A549 treated with AZD2906 at 1 μM for 4 hours (cell line): Measurements from ENCODE around the gene CARD6. TPM values are rescaled to one million over a fixed set of nuclear protein-coding genes. Genes with fewer than 3 reads are reported as not detected.

Experiments used
- total RNA-seq: library from RNA; stranded (reverse); fragments of 200-300 nt; extraction: Qiagen RNA extraction; gene quantifications from 5 replicates; pipeline ENCODE4 v1.2.3, GENCODE V29; 2022

CARD6 gene
- total RNA-seq: 2.2 to 3.0 TPM (median 2.4 TPM) in 5 replicates

GRCh38 chr5:40841068-40841805 lies at the start of gene CARD6:
Gene CARD6, plus strand, starts transcription at chr5:40841367. Its CDS starts 16 bp downstream, at chr5:40841383.

GRCh38 chr5:40798012-40798800 lies 43.0 kb upstream of the CARD6 start, which contains the start of gene PRKAA1:
Gene PRKAA1, minus strand, starts transcription at chr5:40798374. Its CDS starts 185 bp downstream, at chr5:40798189.

GRCh38 chr5:40834849-40835787 lies 6.0 kb upstream of the CARD6 start, which contains the start of gene RPL37:
Gene RPL37, minus strand, starts transcription at chr5:40835222. Its CDS starts 37 bp downstream, at chr5:40835185.

GRCh38 chr5:40909264-40909663 lies 68.1 kb downstream of the CARD6 start, which contains the start of gene C7:
Gene C7, plus strand, starts transcription at chr5:40909497. Its CDS starts 114 bp downstream, at chr5:40909611.

Other genes with a start within 250 kb of the CARD6 start
- gene PTGER4, start 161.5 kb upstream of the CARD6 start, total RNA-seq: 5.6 to 7.9 TPM (median 6.7 TPM) in 5 replicates
- 7.7 to 17.3 TPM (median 9.2 TPM) in 5 replicates for gene TTC33, start 85.4 kb upstream of the CARD6 start, total RNA-seq
- gene PRKAA1, start 43.0 kb upstream of the CARD6 start, total RNA-seq: 27.9 to 74.1 TPM (median 37.8 TPM) in 5 replicates
- gene RPL37, start 6.1 kb upstream of the CARD6 start, total RNA-seq: 2,664 to 2,779 TPM (median 2,727 TPM) in 5 replicates
- not detected in 5 replicates for gene C7, start 68.1 kb downstream of the CARD6 start, total RNA-seq
- gene MROH2B, start 230.0 kb downstream of the CARD6 start, total RNA-seq: not detected in 5 replicates